ENCODE data around the gene MAFG.

- TF ChIP-seq CTCF (IDR thresholded peaks at IDR 0.05) (no peak), POLR2A (IDR thresholded peaks at IDR 0.05) (no peak)
Observed at GRCh38 chr17:81961521-81962498, 34.3 kb upstream of the MAFG start.

Data from Peyer's patch (tissue), 4 donors.